Retinal pigment epithelial cell (primary cell): ENCODE data around the gene ANKRD30A.
"Not testable (repeated sequence)": the region's sequence is repeated elsewhere in the genome, so short reads cannot be mapped to it uniquely, and the experiment has no call there.

Experiments
- DNase-seq: peaks from one replicate; pipeline ENCODE4 v3.0.0-alpha.2; 2010; ENCODE audit warnings: low read depth
- H3K4me3 ChIP-seq: 2 replicates; pipeline ENCODE4 v1.5.1; 2011; ENCODE audit warnings: mild to moderate bottlenecking, low read length, control low read depth, moderate library complexity
- TF ChIP-seq, protein P1 (sequence below): conservative IDR thresholded peaks from 2 replicates; pipeline ENCODE4 v1.5.1; 2011; ENCODE audit warnings: low read depth, low read length, control low read depth, inconsistent platforms

The ANKRD30A gene

DNA sequence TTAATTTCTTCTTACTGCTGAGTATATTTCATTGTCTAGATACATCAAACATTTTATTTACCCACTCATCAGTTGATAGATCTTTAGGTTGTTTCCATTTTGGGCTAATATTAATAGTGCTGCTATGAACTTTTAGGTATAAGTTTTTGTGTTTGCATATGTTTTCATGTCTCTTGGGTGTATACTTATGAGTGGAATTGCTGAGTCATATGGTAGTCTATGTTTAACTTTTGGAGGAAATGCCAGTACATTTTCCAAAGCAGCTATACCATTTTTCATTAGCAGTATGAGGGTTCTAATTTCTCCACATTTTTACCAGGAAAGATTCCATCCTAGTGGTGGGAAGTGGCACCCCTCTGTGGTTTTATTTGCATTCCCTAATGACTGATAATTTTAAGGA lies 101.1 kb downstream of the ANKRD30A start:
- TF ChIP-seq, protein P1, sequence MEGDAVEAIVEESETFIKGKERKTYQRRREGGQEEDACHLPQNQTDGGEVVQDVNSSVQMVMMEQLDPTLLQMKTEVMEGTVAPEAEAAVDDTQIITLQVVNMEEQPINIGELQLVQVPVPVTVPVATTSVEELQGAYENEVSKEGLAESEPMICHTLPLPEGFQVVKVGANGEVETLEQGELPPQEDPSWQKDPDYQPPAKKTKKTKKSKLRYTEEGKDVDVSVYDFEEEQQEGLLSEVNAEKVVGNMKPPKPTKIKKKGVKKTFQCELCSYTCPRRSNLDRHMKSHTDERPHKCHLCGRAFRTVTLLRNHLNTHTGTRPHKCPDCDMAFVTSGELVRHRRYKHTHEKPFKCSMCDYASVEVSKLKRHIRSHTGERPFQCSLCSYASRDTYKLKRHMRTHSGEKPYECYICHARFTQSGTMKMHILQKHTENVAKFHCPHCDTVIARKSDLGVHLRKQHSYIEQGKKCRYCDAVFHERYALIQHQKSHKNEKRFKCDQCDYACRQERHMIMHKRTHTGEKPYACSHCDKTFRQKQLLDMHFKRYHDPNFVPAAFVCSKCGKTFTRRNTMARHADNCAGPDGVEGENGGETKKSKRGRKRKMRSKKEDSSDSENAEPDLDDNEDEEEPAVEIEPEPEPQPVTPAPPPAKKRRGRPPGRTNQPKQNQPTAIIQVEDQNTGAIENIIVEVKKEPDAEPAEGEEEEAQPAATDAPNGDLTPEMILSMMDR = no peak

DNA sequence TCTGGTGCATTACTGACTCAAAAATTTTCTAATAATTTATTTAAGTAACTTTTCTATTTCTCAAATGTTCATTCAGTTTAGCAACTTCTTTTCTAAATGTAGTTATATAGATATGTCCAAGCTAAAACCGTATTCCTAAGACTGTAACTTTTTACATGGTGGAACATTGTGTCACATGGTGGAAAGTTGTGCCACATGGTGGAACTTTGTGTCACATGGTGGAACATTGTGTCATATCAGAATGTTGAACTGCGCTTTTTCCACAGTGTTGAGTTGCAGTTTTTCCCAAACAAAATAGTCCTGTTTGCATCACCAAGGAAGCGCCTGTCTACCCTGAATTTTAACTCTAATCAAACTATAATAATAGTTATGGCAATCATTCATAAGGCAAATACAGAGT lies 109.3 kb downstream of the ANKRD30A start:
- DNase-seq = no peak
- TF ChIP-seq, protein P1 = no peak
- no peak overlapping the region for H3K4me3 ChIP-seq

More for the DNA sequence above, 101.1 kb downstream of the ANKRD30A start:
- no peak for DNase-seq
- H3K4me3 ChIP-seq = no peak overlapping the region

DNA sequence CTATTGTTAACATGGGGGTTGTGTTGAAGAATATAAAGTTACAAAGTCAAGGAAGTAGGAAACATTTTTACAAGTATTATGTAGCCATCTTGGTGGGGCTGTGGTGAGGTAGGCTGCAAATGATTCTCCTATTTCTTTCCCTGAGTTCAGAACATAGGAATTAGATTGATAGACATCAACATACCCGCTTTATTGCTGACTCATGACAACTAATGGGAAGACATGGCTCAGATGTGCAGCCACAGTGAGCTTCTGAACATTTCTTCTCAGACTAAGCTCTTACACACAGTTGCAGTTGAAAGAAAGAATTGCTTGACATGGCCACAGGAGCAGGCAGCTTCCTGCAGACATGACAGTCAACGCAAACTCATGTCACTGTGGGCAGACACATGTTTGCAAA lies 110.7 kb downstream of the ANKRD30A start:
- TF ChIP-seq, protein P1 = no peak
- no peak overlapping the region for H3K4me3 ChIP-seq
- no peak for DNase-seq

DNA sequence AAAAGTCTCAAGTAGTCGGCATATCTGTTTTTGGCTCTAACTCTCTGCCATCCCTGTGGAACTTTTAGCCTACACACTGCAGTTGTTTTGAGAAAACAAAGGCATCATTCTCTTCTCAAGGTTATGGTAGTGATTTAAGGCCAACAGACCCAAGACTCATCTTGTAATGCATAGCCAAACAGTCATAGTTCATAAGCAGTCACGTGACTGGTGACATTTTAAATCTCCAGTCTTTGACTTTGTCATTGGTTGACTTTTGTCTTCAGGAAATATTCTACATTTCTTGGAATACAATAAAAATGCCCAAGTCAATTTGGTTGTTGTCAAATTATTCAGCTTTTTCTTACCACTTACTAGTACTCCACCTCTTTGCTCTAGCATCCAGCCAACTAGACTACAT lies 114.8 kb downstream of the ANKRD30A start:
- H3K4me3 ChIP-seq = no peak overlapping the region
- TF ChIP-seq, protein P1 = no peak
- DNase-seq = no peak

DNA sequence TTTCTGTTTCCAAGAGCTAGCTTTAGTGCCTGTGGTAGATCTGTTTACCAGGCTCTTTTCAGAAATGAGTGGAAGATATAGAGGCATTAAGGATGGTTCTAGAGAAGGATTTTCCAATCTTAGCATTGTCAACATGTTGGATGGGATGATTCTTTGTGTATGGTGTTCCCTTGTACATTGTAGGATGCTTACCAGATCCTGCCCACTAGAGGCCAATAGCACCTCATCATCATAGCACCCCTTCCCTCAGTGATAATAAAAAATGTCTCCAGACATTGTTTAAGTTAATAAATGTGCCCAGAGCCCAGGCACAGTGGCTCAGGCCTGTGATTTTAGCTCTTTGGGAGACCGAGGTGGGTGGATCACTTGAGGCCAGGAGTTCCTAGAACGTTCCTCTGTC lies 121.2 kb downstream of the ANKRD30A start:
- DNase-seq = no peak
- no peak overlapping the region for H3K4me3 ChIP-seq
- TF ChIP-seq, protein P1 = no peak

DNA sequence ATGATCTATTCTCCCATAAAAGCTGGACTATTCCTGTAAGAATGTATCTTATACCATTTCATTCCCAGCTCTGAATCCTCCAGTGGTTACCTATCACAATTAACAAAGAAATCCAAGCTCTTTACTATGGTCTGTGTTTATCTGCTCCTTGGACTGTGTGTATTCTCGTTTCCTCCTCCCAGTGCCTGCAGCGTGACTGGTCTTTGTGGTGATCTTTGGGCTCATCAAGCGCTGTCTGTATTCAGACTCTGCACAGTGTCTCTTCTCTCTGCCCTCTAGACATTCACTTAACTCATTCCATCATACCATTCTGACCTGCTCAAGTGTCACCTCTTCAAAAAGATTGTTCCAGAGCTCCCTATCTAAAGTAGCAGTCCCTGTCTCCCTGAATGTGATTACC lies 130.4 kb downstream of the ANKRD30A start:
- DNase-seq, H3K4me3 ChIP-seq: not testable (repeated sequence)

DNA sequence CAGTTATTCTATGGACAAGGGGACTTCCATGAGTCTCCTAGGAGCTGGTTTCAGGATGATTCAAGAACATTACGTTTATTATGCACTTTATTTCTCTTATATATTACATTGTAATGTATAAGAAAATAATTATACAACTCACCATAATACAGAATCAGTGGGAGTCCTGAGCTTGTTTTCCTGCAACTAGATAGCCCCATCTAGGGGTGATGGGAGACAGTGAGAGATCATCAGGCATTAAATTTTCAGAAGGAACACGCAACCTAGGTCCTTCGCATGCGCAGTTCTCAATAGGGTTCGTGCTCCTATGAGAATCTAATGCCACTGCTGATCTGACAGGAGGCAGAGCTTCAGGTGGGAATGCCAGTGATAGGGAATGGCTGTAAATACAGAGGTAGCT lies 137.9 kb downstream of the ANKRD30A start:
- DNase-seq = no peak
- TF ChIP-seq, protein P1 = no peak
- no peak overlapping the region for H3K4me3 ChIP-seq

DNA sequence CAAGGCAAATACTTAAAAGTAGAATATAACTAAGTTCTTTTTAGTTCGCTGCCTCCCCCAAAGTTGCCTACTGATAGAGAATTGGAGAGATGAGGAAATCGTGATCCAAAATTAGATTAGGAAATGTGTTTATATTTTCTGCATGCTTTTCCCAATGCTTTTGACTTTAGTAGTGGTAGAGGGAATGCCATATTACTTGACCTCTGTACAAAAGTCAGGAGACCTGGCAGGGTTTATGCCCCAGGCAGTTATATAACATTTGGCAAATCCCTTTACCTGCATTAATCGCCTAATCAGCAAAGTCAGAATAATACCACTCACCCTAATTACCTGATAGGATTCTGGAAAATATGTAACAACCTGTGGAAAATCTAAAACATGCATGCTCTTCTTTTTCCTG lies 142.9 kb downstream of the ANKRD30A start:
- no peak overlapping the region for H3K4me3 ChIP-seq
- TF ChIP-seq, protein P1 = no peak
- no peak for DNase-seq
